K562 treated with DMSO at 1 percent for 48 hours (cell line): ENCODE measurements around the gene SPRR1A. TPM values are rescaled to one million over a fixed set of nuclear protein-coding genes. Genes with fewer than 3 reads are reported as not detected.

ENCODE experiments used
- total RNA-seq: library from RNA; unstranded; fragments of 300-600 nt; gene quantifications from 2 replicates; pipeline ENCODE4 v1.2.3, GENCODE V29; 2022; ENCODE audit warnings: low replicate concordance; ENCODE audit errors: extremely low read depth

Gene SPRR1A, protein sequence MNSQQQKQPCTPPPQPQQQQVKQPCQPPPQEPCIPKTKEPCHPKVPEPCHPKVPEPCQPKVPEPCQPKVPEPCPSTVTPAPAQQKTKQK
- total RNA-seq: not detected in 2 replicates

DNA sequence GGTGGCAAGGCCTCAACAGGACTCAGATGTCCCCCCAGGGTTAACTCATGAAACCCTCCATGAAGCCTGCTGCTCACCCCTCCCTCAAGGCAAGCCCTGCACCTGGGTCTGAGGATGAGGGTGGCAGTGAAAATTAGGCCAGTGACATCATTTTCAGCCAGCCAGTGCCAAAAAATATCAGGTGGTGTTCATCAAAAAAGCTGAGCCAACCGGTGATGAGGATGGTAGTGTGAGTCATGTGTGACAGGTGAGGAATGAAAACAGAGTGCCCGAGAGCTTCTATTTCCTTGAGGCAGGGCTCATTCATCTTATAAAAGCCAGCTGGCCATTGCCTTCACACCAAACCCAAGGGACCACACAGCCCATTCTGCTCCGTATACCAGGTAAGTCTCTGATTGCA lies at the start of gene SPRR1A:
SPRR1A (plus strand) TSS at position 339 of the 400 bp plus-strand sequence. CDS start 1,150 bp downstream, outside the sequence.

DNA sequence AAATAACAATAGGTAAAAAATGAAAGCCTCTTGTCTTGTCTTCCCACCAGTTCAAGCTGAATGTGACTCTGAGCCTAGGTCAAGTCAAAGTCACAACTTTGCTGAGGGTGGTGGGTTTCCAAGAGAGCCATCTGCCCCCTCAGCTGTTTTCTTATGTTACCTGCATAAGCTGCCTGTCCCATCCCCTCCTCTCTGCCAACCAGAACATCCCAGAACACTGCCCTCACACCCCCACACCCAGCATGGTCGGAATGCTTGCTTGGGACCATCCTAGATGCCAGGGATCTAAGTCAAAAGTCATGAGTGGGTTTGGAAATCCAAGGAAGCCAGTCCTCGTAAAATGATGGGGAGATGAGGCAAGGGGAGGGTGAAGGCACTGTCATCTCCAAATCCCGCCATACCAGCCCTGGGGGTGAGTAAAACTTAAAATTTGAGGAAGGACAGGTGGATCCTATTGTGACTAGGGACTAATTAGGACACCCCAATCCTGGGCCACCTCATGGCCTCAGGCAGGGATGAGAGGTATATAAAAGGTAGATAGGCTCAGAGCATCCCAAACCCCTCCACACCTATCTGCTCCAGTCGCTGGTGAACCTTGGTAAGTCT lies 37.1 kb upstream of the SPRR1A start, which contains the start of gene SPRR5:
SPRR5 (plus strand) TSS at position 556 of the 606 bp plus-strand sequence. CDS start 1,349 bp downstream, outside the sequence.

DNA sequence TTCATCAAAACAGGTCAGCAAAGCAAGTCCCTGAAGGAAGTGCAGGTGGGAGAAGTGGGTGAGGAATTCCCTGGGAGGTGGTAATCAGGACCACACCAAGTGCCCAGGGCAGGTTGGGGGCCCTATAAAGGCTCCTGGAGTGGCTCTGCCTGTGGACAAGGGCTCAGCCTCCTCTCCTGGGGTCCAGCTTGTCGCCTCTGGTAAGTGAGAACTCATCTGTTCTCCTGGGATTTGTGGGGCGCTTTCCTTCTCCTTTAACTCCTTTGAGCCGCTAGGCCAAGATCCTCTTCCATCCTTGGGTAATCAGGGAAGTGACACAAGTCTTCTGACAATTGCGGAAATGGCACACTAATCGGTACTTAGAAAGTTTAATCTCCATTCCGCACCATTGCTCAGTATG lies 13.4 kb upstream of the SPRR1A start, which contains the start of gene SPRR4:
SPRR4 (plus strand) TSS at position 154 of the 400 bp plus-strand sequence. CDS start 1,243 bp downstream, outside the sequence.

DNA sequence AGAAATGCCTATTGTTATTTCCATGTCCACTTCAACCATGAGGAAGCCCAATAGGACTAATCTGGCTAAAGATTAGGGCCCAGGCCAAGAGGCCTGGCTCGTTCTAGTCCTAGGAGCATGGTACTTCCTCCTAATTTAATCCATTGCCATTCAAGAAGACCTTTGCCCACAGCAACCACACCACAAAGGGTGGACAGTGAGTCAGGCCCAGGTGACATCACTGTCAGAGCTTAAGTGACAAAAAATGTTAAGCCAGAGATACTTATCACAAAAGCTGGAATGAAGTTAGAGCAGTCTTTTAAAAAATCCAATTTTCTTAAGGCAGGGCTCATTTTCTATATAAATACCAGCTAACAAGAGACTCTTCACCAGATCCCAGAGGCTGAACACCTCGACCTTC lies 17.5 kb downstream of the SPRR1A start, which contains the start of gene SPRR3:
SPRR3 (plus strand) TSS at position 368 of the 400 bp plus-strand sequence. CDS start 1,272 bp downstream, outside the sequence.

DNA sequence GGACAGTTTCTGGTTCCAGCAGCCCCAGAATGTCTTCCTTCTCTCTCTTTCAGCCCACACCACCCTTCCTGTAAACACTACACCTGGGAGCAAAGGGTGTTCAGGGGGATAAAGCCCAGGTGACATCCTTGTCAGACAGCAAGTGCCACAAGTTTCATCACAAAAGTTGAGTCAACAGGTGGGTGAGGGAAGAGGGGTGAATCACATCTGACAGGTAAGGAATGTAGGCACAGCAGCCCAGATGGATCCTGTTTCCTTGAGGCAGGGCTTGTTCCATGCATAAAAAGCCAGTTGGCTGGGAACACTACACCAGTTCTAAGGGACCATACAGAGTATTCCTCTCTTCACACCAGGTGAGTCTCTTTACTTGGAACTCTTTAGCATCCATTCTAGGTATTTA lies 47.0 kb downstream of the SPRR1A start, which contains the start of gene SPRR1B:
SPRR1B (plus strand) TSS at position 309 of the 400 bp plus-strand sequence. CDS start 1,143 bp downstream, outside the sequence.

Other genes starting within 250 kb of the SPRR1A start
- gene KPRP, start 226.1 kb upstream of the SPRR1A start, total RNA-seq: not detected in 2 replicates
- not detected in 2 replicates for gene LCE1F, start 208.9 kb upstream of the SPRR1A start, total RNA-seq
- not detected in 2 replicates for gene LCE1E, start 197.8 kb upstream of the SPRR1A start, total RNA-seq
- gene LCE1D, start 187.4 kb upstream of the SPRR1A start, total RNA-seq: not detected in 2 replicates
- gene LCE1C, start 177.4 kb upstream of the SPRR1A start, total RNA-seq: not detected in 2 replicates
- gene LCE1B, start 172.1 kb upstream of the SPRR1A start, total RNA-seq: not detected in 2 replicates
- not detected in 2 replicates for gene LCE1A, start 156.6 kb upstream of the SPRR1A start, total RNA-seq
- gene LCE6A, start 141.2 kb upstream of the SPRR1A start, total RNA-seq: not detected in 2 replicates
- not detected in 2 replicates for gene LCE7A, start 124.1 kb upstream of the SPRR1A start, total RNA-seq
- gene SMCP, start 105.8 kb upstream of the SPRR1A start, total RNA-seq: not detected in 2 replicates
- gene IVL, start 75.5 kb upstream of the SPRR1A start, total RNA-seq: not detected in 2 replicates
- gene SPRR5, start 36.9 kb upstream of the SPRR1A start, total RNA-seq: not detected in 2 replicates
- gene SPRR4, start 13.4 kb upstream of the SPRR1A start, total RNA-seq: not detected in 2 replicates
- not detected in 2 replicates for gene SPRR3, start 17.7 kb downstream of the SPRR1A start, total RNA-seq
- gene SPRR1B, start 47.1 kb downstream of the SPRR1A start, total RNA-seq: not detected in 2 replicates
- gene SPRR2D, start 57.0 kb downstream of the SPRR1A start, total RNA-seq: not detected in 2 replicates
- not detected in 2 replicates for gene SPRR2A, start 73.4 kb downstream of the SPRR1A start, total RNA-seq
- gene SPRR2B, start 87.5 kb downstream of the SPRR1A start, total RNA-seq: not detected in 2 replicates
- gene SPRR2E, start 110.4 kb downstream of the SPRR1A start, total RNA-seq: not detected in 2 replicates
- not detected in 2 replicates for gene SPRR2F, start 129.4 kb downstream of the SPRR1A start, total RNA-seq
- not detected in 2 replicates for gene SPRR2G, start 166.8 kb downstream of the SPRR1A start, total RNA-seq
- not detected in 2 replicates for gene LELP1, start 219.3 kb downstream of the SPRR1A start, total RNA-seq
- gene PRR9, start 233.5 kb downstream of the SPRR1A start, total RNA-seq: not detected in 2 replicates